Keratinocyte (primary cell): ENCODE results near the gene IRGC. TPM values are rescaled to one million over a fixed set of nuclear protein-coding genes. Genes with fewer than 3 reads are reported as not detected.

Source experiments
- DNase-seq: peaks from one replicate; pipeline ENCODE4 v3.0.0-alpha.2; 2011; ENCODE audit warnings: low read depth, missing footprints, low spot score
- FAIRE-seq: peaks from 2 replicates; lab custom pipeline; 2011; peaks lifted over from hg19 to GRCh38; lab: Jason Lieb, UNC
- H2AFZ ChIP-seq: 2 replicates; pipeline ENCODE4 v1.6.0; 2012; ENCODE audit warnings: low read length, control low read depth, inconsistent platforms; ENCODE audit not compliant: control insufficient read depth
- H3K27ac ChIP-seq: 2 replicates; pipeline ENCODE4 v1.5.1; 2011; ENCODE audit warnings: low read length; ENCODE audit not compliant: control insufficient read depth, insufficient read depth
- H3K27me3 ChIP-seq: 3 replicates; pipeline ENCODE4 v1.6.0; 2011; ENCODE audit warnings: low read length; ENCODE audit not compliant: control insufficient read depth, insufficient read depth; ENCODE audit errors: extremely low read depth
- H3K36me3 ChIP-seq, 2 experiments: 2 replicates in 1 of 2; 3 replicates in 1 of 2; pipeline ENCODE4 v1.5.1; 2011; ENCODE audit warnings: low read length in 2 of 2, mild to moderate bottlenecking in 1 of 2; ENCODE audit not compliant: control insufficient read depth in 2 of 2, insufficient read depth in 2 of 2; ENCODE audit errors: extremely low read depth in 1 of 2
- H3K4me1 ChIP-seq: 3 replicates; pipeline ENCODE4 v1.5.1; 2011; ENCODE audit warnings: low read length; ENCODE audit not compliant: control insufficient read depth, insufficient read depth; ENCODE audit errors: extremely low read depth
- H3K4me2 ChIP-seq: 3 replicates; pipeline ENCODE4 v1.6.0; 2011; ENCODE audit warnings: low read depth, low read length; ENCODE audit not compliant: control insufficient read depth, insufficient read depth; ENCODE audit errors: extremely low read depth
- H3K4me3 ChIP-seq, 3 experiments: fragments of 200-600 bp in 1 of 3; sonication (generic) in 1 of 3; 2 replicates in 2 of 3; 3 replicates in 1 of 3; pipeline ENCODE4 v1.5.1; 2011 to 2016; ENCODE audit warnings: low read length in 3 of 3, mild to moderate bottlenecking in 3 of 3, control low read depth in 2 of 3, inconsistent platforms in 1 of 3, low read depth in 1 of 3, mixed read lengths in 1 of 3, mixed run types in 1 of 3, moderate library complexity in 1 of 3; ENCODE audit not compliant: control insufficient read depth in 2 of 3, insufficient read depth in 2 of 3; ENCODE audit errors: extremely low read depth in 1 of 3
- H3K79me2 ChIP-seq: 2 replicates; pipeline ENCODE4 v1.6.0; 2012; ENCODE audit warnings: low read length; ENCODE audit not compliant: control insufficient read depth, insufficient read depth
- H3K9ac ChIP-seq: 3 replicates; pipeline ENCODE4 v1.6.0; 2011; ENCODE audit warnings: low read length; ENCODE audit not compliant: control insufficient read depth, insufficient read depth; ENCODE audit errors: extremely low read depth
- H3K9me1 ChIP-seq: 3 replicates; pipeline ENCODE4 v1.6.0; 2011; ENCODE audit warnings: low read length; ENCODE audit not compliant: control insufficient read depth, insufficient read depth; ENCODE audit errors: extremely low read depth
- H3K9me3 ChIP-seq: 2 replicates; pipeline ENCODE4 v1.5.1; 2012; ENCODE audit warnings: low read depth, low read length; ENCODE audit not compliant: control insufficient read depth
- H4K20me1 ChIP-seq: 3 replicates; pipeline ENCODE4 v1.6.0; 2011; ENCODE audit warnings: low read length; ENCODE audit not compliant: control insufficient read depth, insufficient read depth; ENCODE audit errors: extremely low read depth
- EZH2 ChIP-seq: IDR thresholded peaks from one replicate; pipeline ENCODE4 v1.6.1; 2012; ENCODE audit warnings: inconsistent platforms, mild to moderate bottlenecking, low read length, moderate library complexity
- dilution Hi-C: fragments of 300-500 bp; cut with MboI; formaldehyde crosslinking; loops from one replicate; pipeline ENCODE4 v1.7.0; 2020; ENCODE audit warnings: low sequenced_read_pairs; ENCODE audit not compliant: extremely low pct_ligation_motif_present
- polyA plus RNA-seq, 5 experiments: library from polyadenylated mRNA; depleted of rRNA in 3 of 5; stranded (reverse) in 3 of 5; stranded (forward) in 1 of 5; unstranded in 1 of 5; fragments of >200 nt; gene quantifications; 1 replicate in 1 of 5; 2 replicates in 3 of 5; 3 replicates in 1 of 5; pipeline versions ENCODE4 v1.2.1 to v1.2.3, GENCODE V29; 2011 to 2012; ENCODE audit warnings: missing spikeins in 2 of 5, low read depth in 1 of 5, low replicate concordance in 1 of 5
- TF ChIP-seq, protein P1 (sequence below), 3 experiments: IDR thresholded peaks in 1 of 3; conservative IDR thresholded peaks in 1 of 3; optimal IDR thresholded peaks in 1 of 3; 2 replicates in 2 of 3; 3 replicates in 1 of 3; pipeline versions ENCODE3 to v1.5.1; 2011; ENCODE audit warnings: low read length in 3 of 3, mild to moderate bottlenecking in 3 of 3, moderate library complexity in 2 of 3, control low read depth in 1 of 3, inconsistent platforms in 1 of 3; ENCODE audit not compliant: insufficient read depth in 2 of 3; ENCODE audit errors: extremely low read depth in 1 of 3

Gene IRGC
- polyA plus RNA-seq, 1 donor (not counting 4 experiments of a cell fraction or from before 2014, with no cell fraction given) = not detected

DNA sequence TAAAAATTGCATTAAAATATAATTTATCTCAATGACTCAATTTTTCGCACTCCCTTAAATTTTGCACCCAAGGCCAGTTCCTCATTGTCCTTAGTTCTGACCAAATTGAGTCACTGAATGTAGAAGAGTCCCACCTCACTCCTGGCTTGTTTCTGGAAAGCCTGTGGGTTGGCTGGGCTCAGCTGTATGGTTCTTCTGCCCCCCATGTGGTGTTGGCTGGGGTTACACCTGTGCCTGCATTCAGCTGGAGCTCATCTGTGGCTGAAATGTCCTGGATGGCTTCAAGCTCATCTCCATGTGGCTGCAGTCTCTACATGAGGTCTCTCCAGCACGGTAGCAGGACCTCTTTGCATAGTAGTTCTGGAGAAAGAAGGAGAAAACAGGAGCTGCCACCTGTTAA, 7.2 kb upstream of the IRGC start:
- Histone ChIP-seq H3K9me3 (peaks cover 3% of the 10 kb centered on the region), H3K4me3 (no peak overlapping the region), H3K4me2 (no peak overlapping the region), H3K27me3 (no peaks in the 10 kb centered on the region), H3K79me2 (no peaks in the 10 kb centered on the region), H4K20me1 (no peaks in the 10 kb centered on the region), H3K27ac (no peak overlapping the region), H3K36me3 (no peaks in the 10 kb centered on the region), H3K9me1 (no peaks in the 10 kb centered on the region), H2AFZ (no peak overlapping the region), H3K9ac (no peak overlapping the region), H3K4me1 (no peaks in the 10 kb centered on the region)
- DNase-seq (no peak), FAIRE-seq (no peak)
- dilution Hi-C loops = no loop called here
- TF ChIP-seq, protein P1, sequence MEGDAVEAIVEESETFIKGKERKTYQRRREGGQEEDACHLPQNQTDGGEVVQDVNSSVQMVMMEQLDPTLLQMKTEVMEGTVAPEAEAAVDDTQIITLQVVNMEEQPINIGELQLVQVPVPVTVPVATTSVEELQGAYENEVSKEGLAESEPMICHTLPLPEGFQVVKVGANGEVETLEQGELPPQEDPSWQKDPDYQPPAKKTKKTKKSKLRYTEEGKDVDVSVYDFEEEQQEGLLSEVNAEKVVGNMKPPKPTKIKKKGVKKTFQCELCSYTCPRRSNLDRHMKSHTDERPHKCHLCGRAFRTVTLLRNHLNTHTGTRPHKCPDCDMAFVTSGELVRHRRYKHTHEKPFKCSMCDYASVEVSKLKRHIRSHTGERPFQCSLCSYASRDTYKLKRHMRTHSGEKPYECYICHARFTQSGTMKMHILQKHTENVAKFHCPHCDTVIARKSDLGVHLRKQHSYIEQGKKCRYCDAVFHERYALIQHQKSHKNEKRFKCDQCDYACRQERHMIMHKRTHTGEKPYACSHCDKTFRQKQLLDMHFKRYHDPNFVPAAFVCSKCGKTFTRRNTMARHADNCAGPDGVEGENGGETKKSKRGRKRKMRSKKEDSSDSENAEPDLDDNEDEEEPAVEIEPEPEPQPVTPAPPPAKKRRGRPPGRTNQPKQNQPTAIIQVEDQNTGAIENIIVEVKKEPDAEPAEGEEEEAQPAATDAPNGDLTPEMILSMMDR (optimal IDR thresholded peaks at IDR 0.05 in 1 of 3, IDR thresholded peaks at IDR 0.05 in 1 of 3, conservative IDR thresholded peaks at IDR 0.05 in 1 of 3; ENCODE audit: extremely low read depth in 1 of 3, insufficient read depth in 2 of 3, low read length in 3 of 3) = no peak
- no peak for TF ChIP-seq EZH2

DNA sequence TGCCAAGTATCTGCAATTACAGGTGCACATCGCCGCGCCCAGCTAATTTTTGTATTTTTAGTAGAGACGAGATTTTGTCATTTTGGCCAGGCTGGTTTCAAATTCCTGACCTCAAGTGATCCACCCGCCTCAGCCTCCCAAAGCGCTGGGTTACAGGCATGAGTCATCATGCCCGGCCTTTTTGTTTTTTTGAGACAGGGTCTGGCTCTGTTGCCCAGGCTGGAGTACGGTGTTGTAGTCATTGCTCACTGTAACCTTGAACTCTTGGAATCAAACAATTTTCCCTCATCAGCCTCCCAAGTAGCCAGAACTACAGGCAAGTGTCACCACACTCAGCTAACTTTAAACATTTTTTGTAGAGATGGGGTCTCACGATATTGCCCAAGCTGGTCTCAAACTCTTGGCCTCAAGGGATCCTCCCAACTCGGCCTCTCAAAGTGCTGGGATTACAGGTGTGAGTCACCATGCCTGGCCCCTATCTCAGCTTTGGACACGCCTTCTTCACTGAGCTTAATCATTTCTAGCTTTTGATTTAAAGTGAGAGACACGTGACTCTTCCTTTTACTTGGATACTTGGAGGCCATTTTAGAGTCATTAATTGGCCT, 4.0 kb upstream of the IRGC start:
- no peak overlapping the region for H2AFZ ChIP-seq
- no peaks in the 10 kb centered on the region for H3K79me2 ChIP-seq
- H3K9me3 ChIP-seq = peaks cover 3% of the 10 kb centered on the region
- H3K4me3 ChIP-seq = no peak overlapping the region
- dilution Hi-C loops = no loop called here
- DNase-seq (no peak), FAIRE-seq (no peak)
- H3K4me1 ChIP-seq = no peaks in the 10 kb centered on the region
- TF ChIP-seq, protein P1 (optimal IDR thresholded peaks at IDR 0.05 in 1 of 3, IDR thresholded peaks at IDR 0.05 in 1 of 3, conservative IDR thresholded peaks at IDR 0.05 in 1 of 3; ENCODE audit: extremely low read depth in 1 of 3, insufficient read depth in 2 of 3, low read length in 3 of 3) = no peak
- no peak for TF ChIP-seq EZH2
- no peaks in the 10 kb centered on the region for H4K20me1 ChIP-seq
- no peaks in the 10 kb centered on the region for H3K9me1 ChIP-seq
- no peak overlapping the region for H3K4me2 ChIP-seq
- no peak overlapping the region for H3K27ac ChIP-seq
- H3K36me3 ChIP-seq = no peaks in the 10 kb centered on the region
- H3K27me3 ChIP-seq = no peaks in the 10 kb centered on the region
- no peak overlapping the region for H3K9ac ChIP-seq
